HCT116 (cell line): Measurements from ENCODE around the gene TYMS.

Experiments
- CTCF ChIP-seq, 3 experiments: fragments of 200-600 bp in 1 of 3; sonication (generic) in 1 of 3; IDR thresholded peaks in 2 of 3; conservative IDR thresholded peaks in 1 of 3; 2 replicates each; pipeline ENCODE4 v1.5.1; 2012 to 2017; ENCODE audit warnings: low read depth in 2 of 3, low read length in 2 of 3, antibody characterized with exemption in 1 of 3, borderline replicate concordance in 1 of 3, control low read depth in 1 of 3, mild to moderate bottlenecking in 1 of 3, mixed read lengths in 1 of 3, mixed run types in 1 of 3, moderate library complexity in 1 of 3; ENCODE audit not compliant: insufficient read depth in 1 of 3
- EGR1 ChIP-seq: IDR thresholded peaks from 2 replicates; pipeline ENCODE4 v1.6.1; 2012; ENCODE audit warnings: low read depth
- EZH2 ChIP-seq: fragments of 200-600 bp; sonication (generic); IDR thresholded peaks from 2 replicates; pipeline ENCODE4 v1.6.1; 2017; ENCODE audit warnings: antibody characterized with exemption, mixed run types
- FOSL1 ChIP-seq: IDR thresholded peaks from 2 replicates; pipeline ENCODE4 v1.6.1; 2012; ENCODE audit warnings: low read depth
- JUND ChIP-seq: IDR thresholded peaks from 2 replicates; pipeline ENCODE4 v1.6.1; 2012
- POLR2AphosphoS5 ChIP-seq: IDR thresholded peaks from 2 replicates; pipeline ENCODE4 v1.6.1; 2011; ENCODE audit warnings: mild to moderate bottlenecking, low read depth, low read length, moderate library complexity
- REST ChIP-seq: IDR thresholded peaks from 2 replicates; pipeline ENCODE4 v1.6.1; 2012; ENCODE audit warnings: low read depth
- SIN3A ChIP-seq: IDR thresholded peaks from 2 replicates; pipeline ENCODE4 v1.6.1; 2012; ENCODE audit warnings: low read depth
- YY1 ChIP-seq: IDR thresholded peaks from 2 replicates; pipeline ENCODE4 v1.6.1; 2011; ENCODE audit warnings: low read length, low read depth, moderate library complexity, mild to moderate bottlenecking; ENCODE audit not compliant: insufficient replicate concordance; ENCODE audit errors: extremely low read depth

- no peak for TF ChIP-seq EZH2
- no peak for TF ChIP-seq CTCF (IDR thresholded peaks at IDR 0.05 in 2 of 3, conservative IDR thresholded peaks at IDR 0.05 in 1 of 3; ENCODE audit: borderline replicate concordance in 1 of 3, insufficient read depth in 1 of 3, low read depth in 2 of 3, low read length in 2 of 3)
- no peak for TF ChIP-seq EGR1
- no peak for TF ChIP-seq REST
- no peak for TF ChIP-seq POLR2AphosphoS5
- no peak for TF ChIP-seq YY1
- TF ChIP-seq JUND, result no peak
- no peak for TF ChIP-seq FOSL1
- TF ChIP-seq SIN3A, result no peak
Observed at GRCh38 chr18:715626-716025, 58.2 kb downstream of the TYMS start.
